SH-SY5Y (cell line): ENCODE data around the gene CLEC14A.

Experiments
- GATA2 ChIP-seq: IDR thresholded peaks from 2 replicates; pipeline ENCODE4 v1.6.1; 2011; ENCODE audit warnings: mild to moderate bottlenecking, low read depth, low read length
- GATA3 ChIP-seq: IDR thresholded peaks from 2 replicates; pipeline ENCODE4 v1.6.1; 2011; ENCODE audit warnings: low read depth, mild to moderate bottlenecking, low read length, moderate library complexity

DNA sequence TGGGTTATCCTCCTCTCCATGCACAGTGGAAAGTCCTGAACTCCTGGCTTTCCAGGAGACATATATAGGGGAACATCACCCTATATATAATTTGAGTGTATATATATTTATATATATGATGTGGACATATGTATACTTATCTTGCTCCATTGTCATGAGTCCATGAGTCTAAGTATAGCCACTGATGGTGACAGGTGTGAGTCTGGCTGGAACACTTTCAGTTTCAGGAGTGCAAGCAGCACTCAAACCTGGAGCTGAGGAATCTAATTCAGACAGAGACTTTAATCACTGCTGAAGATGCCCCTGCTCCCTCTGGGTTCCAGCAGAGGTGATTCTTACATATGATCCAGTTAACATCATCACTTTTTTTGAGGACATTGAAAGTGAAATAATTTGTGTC lies 43.8 kb downstream of the CLEC14A start:
- no peak for TF ChIP-seq GATA2
- no peak for TF ChIP-seq GATA3
